ENCODE data around the gene C1GALT1C1. TPM values are rescaled to one million over a fixed set of nuclear protein-coding genes. Genes with fewer than 3 reads are reported as not detected.

The C1GALT1C1 gene
- total RNA-seq, result 16.8 and 17.3 TPM in 2 replicates

GRCh38 chrX:120629667-120630537, at the start of gene C1GALT1C1:
TSS of gene C1GALT1C1 (minus strand) at chrX:120630054. CDS start at chrX:120627166, 2,888 bp downstream.
- Histone ChIP-seq H3K36me3 (ENCODE audit: control insufficient read depth, insufficient read depth, low read length) (no peaks in the 10 kb centered on the region), H3K27me3 (ENCODE audit: control insufficient read depth, insufficient read depth, low read length) (no peaks in the 10 kb centered on the region), H3K4me3 (ENCODE audit: low read depth, low read length) (peak within 1 kb of the TSS; percentile 61)
- FAIRE-seq (no peak), DNase-seq (ENCODE audit: low read depth) (peak; percentile 82)
- no peak for TF ChIP-seq CTCF (IDR thresholded peaks at IDR 0.05; ENCODE audit: insufficient read depth, low read length, severe bottlenecking)

GRCh38 chrX:120677004-120677652, 47.3 kb upstream of the C1GALT1C1 start:
- H3K4me3 ChIP-seq (ENCODE audit: low read depth, low read length), result no peak overlapping the region
- no peaks in the 10 kb centered on the region for H3K36me3 ChIP-seq (ENCODE audit: control insufficient read depth, insufficient read depth, low read length)
- TF ChIP-seq CTCF (IDR thresholded peaks at IDR 0.05; ENCODE audit: insufficient read depth, low read length, severe bottlenecking), result no peak
- FAIRE-seq (no peak), DNase-seq (ENCODE audit: low read depth) (no peak)
- H3K27me3 ChIP-seq (ENCODE audit: control insufficient read depth, insufficient read depth, low read length), result no peaks in the 10 kb centered on the region

DNA sequence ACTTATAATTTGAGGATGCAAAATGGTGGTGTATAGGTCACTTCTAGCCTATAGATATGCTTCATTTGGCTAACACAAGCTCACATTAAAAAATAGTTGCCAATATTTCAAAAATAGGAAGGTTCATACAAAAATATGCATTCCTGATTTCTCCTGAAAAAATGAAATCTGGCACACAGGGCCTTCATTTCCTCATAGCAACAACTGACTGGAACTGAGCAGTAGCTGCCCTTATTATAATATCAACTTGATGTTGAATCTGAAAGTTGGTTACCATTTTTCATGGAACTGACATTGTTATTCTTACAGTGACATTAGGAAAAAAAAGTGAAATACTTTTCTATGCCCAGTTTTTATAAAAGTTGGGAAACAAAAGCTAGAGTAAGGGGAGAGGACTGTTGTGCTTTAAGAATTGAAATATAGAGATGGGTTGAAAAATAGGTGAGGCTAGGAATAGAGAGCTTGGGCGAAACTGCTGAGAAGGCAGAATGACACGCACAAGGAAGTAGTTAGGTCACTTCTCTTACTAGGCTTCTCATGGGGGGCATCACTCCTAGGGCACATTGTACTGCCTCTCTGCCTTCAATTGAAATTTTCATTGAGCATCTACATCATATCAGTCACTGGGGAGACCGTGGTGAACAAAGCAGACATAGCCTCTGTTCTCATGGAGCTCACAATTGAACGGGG, 43.1 kb upstream of the C1GALT1C1 start:
- no peaks in the 10 kb centered on the region for H3K27me3 ChIP-seq (ENCODE audit: control insufficient read depth, insufficient read depth, low read length)
- no peak for FAIRE-seq
- no peak for TF ChIP-seq CTCF (IDR thresholded peaks at IDR 0.05; ENCODE audit: insufficient read depth, low read length, severe bottlenecking)

GRCh38 chrX:120672389-120672788, 42.5 kb upstream of the C1GALT1C1 start:
- no peak for TF ChIP-seq CTCF (IDR thresholded peaks at IDR 0.05; ENCODE audit: insufficient read depth, low read length, severe bottlenecking)
- no peaks in the 10 kb centered on the region for H3K27me3 ChIP-seq (ENCODE audit: control insufficient read depth, insufficient read depth, low read length)
- FAIRE-seq (no peak), DNase-seq (ENCODE audit: low read depth) (peak; percentile 80)
- H3K4me3 ChIP-seq (ENCODE audit: low read depth, low read length), result no peak overlapping the region
- no peaks in the 10 kb centered on the region for H3K36me3 ChIP-seq (ENCODE audit: control insufficient read depth, insufficient read depth, low read length)

More for the DNA sequence above, 43.1 kb upstream of the C1GALT1C1 start:
- no peak for DNase-seq (ENCODE audit: low read depth)
- Histone ChIP-seq H3K36me3 (ENCODE audit: control insufficient read depth, insufficient read depth, low read length) (no peaks in the 10 kb centered on the region), H3K4me3 (ENCODE audit: low read depth, low read length) (no peak overlapping the region)

GRCh38 chrX:120671963-120672362, 42.1 kb upstream of the C1GALT1C1 start:
- DNase-seq (ENCODE audit: low read depth) (no peak), FAIRE-seq (no peak)
- H3K4me3 ChIP-seq (ENCODE audit: low read depth, low read length), result no peak overlapping the region
- TF ChIP-seq CTCF (IDR thresholded peaks at IDR 0.05; ENCODE audit: insufficient read depth, low read length, severe bottlenecking), result no peak
- H3K27me3 ChIP-seq (ENCODE audit: control insufficient read depth, insufficient read depth, low read length), result no peaks in the 10 kb centered on the region
- H3K36me3 ChIP-seq (ENCODE audit: control insufficient read depth, insufficient read depth, low read length), result no peaks in the 10 kb centered on the region

All from bronchial epithelial cell (primary cell).